GM15510 (cell line): ENCODE results near the gene NTMT1.

ENCODE experiments used
- POLR2A ChIP-seq: IDR thresholded peaks from 3 replicates; pipeline ENCODE4 v1.6.1; 2011; ENCODE audit warnings: borderline replicate concordance; ENCODE audit not compliant: insufficient read length; ENCODE audit errors: extremely low read depth

Gene NTMT1

DNA sequence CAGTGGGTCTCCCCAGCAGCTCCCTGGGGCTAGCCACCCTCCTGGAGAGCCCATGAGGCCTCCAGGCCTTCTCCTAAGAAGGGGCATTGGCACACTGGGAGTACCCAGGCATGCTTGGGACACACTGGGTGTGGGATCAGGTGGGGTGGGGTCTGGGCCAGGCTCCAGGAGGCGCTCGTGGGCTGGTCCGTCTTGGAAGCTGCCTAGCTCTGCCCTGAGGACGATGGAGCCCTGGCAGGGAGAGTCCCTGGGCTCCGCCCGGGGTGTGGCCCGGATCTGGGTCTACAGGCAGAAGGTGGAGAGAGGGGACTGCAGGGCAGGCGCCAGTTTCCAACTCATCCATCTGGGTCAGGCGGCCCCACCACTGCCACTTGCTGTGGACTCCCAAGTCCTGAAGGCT is 41.9 kb downstream of the NTMT1 start:
- no peak for TF ChIP-seq POLR2A

DNA sequence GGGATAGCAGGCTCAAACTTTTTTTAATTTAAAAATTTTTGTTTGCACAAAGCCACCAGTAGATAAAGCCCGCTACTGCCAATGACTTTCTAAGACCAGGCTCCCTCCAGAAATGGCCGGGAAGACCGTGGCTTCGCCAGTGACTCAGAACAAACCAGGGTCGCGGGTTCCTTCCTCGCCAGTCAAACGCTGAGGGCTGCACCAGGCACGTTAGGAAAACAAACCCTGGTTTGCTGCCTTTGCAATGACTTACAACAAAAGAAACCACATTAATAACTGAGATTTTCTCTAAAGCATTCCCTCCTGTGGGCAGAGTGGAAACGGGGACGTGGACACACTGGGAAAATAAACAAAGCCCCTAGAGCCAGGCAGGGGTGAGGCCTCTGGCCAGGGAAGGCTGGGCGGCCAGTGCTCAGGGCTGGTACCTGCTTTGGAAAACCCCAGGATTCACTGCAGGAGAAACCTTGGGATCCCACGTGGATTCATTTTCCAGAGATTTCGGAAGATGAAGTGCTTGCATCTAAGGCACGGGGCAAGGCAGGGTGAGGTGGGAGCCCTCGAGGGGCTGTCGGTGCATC is 43.3 kb downstream of the NTMT1 start:
- no peak for TF ChIP-seq POLR2A

DNA sequence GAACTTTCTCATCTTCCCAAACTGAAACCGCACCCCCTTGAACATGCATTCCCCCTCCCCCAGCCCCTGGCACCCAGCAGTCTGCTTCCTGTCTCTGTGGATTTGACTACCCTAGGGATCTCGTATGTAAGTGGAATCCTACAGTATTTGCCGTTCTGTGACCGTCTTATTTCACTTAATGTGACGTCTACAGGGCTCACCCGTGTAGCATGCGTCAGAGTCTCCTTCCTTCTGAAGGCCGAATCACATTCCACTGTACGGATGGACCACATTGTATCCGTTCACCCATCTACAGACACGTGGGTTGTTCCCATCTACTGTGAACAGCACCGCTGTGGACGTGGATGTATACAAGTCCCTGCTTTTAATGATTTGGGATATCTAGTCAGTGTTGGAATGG is 44.0 kb downstream of the NTMT1 start:
- no peak for TF ChIP-seq POLR2A

DNA sequence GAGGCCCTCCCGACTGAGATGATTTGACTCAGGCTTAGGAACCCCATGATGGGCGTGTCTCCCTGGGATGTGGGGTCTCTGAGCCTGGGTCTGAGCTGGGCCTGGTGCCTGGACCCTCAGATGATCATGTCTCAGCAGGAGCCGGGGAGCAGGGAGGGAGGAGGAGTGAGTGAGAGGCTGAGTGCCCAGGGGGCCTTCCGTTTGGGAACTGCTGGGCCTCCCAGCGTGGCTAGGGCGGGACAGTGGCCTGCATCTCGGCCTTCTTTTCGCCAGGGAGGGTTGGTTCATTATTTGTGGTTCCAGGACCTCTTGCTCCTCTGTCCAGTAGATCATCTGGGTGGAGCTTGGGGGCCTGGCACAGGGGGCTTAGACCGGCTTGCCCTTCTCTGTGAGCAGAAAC is 45.1 kb downstream of the NTMT1 start:
- no peak for TF ChIP-seq POLR2A

DNA sequence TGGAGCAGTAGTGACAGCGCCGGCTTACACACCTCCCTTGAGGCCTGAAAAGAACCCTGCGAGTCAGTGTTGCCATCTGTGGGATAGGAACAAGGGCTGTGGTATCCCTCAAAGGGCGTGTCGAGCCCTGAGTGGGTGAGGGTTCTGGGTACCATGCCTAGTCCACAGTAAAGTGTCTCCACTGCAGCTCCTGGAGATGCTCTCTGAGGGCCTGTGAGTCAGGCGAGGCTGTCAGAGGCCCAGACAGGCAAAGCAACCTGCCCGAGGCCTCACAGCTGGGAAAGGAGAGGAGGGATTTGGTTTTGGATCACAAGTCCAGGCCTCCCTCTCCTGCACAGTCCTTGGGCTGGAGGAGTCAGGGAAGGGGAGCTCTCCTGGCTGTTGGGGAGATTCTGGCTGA is 45.6 kb downstream of the NTMT1 start:
- no peak for TF ChIP-seq POLR2A

DNA sequence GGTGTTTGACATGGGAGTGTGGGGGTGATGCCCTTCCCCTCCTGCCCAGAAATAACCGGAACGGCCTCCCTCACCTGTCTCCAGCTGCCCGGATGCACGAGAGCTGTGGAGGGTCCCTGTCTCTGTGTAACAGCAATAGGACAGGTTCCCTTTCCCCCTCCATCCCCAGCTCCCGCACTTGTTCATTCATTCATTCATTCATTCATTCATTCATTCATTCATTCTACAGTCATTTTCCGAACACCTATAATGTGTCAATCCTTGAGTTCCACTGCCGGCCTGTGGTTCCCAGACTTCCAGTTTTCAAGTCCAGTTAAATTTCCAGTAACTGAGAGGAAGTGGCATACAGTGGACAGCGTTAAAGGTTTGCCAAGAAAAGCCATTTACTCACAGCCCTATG is 46.7 kb downstream of the NTMT1 start:
- TF ChIP-seq POLR2A: no peak

DNA sequence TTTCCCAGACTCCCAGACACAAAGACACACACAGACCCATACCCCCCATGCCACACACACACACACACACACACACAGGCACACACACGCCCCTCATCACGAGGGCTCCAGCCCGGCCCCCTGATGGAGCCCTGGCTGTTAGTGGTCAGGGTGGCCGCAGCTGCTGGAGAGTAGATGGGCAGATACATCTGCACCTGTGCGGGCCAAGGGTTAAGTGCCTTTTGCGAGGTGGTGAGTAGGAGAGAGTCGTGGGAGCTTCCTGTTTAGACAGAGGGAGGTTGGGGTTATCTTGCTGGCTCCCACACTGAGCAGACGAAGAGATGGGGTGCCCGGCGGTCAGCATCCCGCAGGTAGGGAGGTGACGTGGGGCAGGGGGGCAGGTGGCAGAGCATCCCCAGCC is 47.6 kb downstream of the NTMT1 start:
- no peak for TF ChIP-seq POLR2A

DNA sequence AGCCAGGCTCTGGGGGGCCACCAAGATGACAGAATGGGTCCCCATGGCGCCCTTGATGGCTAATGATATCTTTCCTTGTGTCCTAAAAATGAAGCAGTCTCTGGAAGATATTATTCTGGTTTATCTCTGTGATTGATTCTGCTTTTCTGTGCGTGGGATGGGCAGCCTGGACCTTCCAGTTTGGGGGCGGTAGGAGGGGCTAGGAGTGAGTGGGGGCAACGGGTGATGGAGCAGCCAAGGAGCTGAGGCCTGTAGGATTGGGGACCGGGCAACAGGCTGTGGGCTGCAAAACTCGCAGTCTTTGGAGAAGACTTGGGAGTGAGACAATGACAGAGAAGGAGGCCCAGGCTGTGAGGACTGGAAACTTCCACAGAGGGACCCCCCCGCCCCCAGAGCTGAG is 48.3 kb downstream of the NTMT1 start:
- TF ChIP-seq POLR2A: no peak

DNA sequence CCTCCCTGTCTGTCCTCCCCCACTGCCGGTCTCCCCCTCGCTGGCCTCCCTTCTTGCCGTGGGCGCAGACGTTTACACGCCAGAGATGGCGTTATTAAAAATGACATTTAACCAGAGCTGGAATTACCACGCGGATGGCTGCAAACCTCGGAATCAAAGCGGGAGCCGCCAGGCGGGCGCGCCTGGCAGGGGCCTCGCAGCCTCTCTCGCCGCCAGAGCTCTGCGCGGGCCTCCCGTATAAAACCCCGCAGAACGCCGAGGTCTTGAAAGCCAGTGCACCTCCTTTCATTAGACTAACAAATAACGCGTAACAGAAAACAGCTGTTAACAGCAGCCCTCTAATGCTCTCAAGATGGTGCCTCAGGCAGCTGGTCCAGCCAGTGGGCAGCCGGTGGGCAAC is 49.7 kb downstream of the NTMT1 start:
- no peak for TF ChIP-seq POLR2A

DNA sequence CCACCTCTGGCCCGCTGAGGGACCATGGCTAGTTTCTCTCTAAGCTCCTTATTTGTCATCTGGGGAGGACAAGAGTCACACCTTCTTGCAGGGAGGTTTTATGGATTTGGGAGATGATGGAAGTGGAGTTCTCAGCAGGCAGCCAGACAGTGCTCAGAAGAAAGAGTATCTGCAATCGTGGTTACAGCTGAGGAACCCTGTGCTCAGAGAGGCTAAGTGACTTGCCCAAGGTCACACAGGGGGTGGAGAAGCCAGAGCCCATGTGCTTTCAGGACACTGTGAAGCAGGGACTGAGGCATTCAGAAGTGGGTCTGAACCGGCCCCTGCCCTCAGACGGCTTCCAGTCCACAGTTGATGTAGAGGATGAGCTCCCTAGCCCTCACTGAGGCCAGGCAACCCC is 50.3 kb downstream of the NTMT1 start:
- no peak for TF ChIP-seq POLR2A

DNA sequence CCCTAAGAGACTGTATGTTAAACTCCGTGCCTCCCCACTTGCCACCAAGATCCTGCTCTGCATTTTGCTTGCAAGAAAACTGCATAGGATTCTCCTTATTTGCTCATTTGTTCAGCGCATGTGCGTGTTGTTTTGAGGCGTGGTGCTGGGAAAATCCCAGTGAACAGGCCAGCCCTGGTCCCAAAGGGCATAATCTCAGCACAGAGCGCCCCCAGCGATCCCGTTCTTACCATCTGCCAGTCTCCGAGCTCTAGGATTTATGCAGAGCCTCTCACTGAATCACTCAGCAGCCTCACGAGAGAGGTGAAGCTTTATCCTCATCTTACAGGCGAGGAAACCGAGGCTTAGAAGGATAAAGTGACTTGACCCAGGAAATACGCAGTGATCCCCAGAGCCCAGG is 51.0 kb downstream of the NTMT1 start:
- TF ChIP-seq POLR2A: no peak

DNA sequence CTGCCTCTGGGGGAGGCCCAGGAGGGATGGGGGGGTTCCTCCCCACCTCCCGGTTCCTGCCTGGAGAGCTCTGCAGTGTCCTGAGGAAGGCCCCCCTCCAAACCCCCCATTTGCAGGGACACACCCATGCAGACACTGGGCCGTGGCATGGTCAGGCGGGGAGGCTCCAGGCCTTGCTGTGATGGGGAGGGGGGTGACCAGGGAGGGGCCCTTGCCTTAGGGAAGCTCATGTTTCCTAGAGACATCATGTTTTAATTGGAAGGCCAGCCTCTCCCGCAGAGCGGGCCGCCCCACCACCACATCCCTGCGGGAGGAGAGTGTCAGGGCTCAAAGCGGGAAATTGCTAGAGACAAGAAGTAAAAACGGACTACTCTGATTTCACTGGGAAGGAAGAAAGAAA is 51.5 kb downstream of the NTMT1 start:
- no peak for TF ChIP-seq POLR2A

DNA sequence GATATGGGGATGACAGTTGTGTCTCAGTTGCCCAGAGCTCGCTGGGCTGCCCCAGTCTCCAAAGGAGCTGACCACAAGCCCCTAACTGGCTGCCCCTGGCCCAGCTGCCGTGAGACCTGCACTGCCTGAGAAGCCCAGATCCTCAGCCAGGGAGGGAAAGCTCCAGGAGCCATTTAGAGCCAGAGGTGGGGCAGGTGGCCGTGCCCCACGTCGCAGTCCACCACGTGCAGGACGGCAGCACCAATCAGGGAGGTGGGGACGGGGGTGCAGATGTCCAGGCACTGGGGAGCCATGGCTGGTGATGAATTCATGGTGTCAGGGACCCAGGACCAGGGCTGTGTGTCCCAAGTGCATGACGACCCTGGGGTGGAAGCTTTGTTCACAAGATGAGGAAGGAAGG is 52.9 kb downstream of the NTMT1 start:
- no peak for TF ChIP-seq POLR2A

DNA sequence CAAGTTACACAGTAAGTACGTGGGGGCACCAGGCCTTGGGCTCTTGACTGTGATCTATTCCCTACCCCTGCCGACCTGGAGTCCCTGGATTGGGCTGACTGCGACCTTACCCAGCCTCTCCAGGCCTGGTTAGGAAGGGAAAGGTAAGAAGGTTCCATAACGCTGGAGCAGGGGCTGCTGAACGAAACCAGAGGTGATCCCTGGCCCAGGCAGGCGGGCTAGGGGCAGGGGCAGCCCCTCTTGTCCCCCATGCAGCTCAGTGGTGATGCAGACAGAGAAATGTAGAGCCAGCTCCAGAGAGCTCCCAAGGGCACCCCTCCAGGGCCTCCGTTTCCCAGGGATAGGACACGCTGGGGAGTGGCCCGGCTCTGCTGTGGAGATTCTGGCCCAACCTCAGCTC is 53.6 kb downstream of the NTMT1 start:
- TF ChIP-seq POLR2A: no peak

DNA sequence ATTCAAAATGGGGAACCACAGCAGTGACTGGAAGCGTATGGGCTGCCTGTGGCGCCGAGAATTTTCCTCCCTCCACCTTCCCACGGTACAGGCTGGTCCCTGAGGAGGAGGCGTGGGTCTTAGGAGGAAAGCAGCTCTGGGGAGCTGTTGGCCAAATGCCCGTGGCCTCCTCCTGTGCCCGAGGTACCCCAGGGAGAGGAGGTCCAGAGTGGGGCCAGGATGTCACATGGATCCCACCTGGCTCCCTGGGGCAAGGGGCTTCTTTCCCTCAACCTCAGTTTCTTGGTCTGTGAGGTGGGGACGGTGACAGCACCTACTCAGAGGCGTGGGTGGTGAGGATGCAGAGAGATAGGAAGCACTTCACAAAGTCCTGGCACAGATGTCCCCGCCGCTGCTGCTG is 56.0 kb downstream of the NTMT1 start:
- no peak for TF ChIP-seq POLR2A

DNA sequence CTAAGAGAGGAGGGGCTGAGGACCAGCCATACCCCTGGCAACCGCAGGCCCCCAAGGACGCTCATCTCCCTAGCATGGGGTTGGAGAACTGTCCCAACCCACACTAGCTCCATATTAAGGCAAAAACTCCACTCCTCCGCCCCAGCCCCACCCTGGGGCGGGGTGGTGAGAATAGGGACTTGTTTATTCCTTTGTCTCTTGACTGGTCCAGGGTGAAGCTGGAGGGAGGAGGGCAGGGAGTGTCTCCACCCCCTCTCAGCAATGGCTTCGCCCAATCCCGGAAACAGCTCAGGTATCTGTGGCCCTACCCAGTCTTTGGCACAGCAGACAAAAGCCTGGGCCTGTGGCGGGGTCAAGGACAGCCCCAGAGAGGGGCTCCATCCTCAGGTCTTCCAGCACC is 56.4 kb downstream of the NTMT1 start:
- TF ChIP-seq POLR2A: no peak
